NCI-H524 (cell line): ENCODE measurements around the gene CATSPER1.
"Not testable (repeated sequence)": the region's sequence is repeated elsewhere in the genome, so short reads cannot be mapped to it uniquely, and the experiment has no call there.

Source experiments
- DNase-seq, 2 experiments: peaks; one replicate each; lab custom pipeline; 2025; lab: John Stamatoyannopoulos, UW

CATSPER1 gene

DNA sequence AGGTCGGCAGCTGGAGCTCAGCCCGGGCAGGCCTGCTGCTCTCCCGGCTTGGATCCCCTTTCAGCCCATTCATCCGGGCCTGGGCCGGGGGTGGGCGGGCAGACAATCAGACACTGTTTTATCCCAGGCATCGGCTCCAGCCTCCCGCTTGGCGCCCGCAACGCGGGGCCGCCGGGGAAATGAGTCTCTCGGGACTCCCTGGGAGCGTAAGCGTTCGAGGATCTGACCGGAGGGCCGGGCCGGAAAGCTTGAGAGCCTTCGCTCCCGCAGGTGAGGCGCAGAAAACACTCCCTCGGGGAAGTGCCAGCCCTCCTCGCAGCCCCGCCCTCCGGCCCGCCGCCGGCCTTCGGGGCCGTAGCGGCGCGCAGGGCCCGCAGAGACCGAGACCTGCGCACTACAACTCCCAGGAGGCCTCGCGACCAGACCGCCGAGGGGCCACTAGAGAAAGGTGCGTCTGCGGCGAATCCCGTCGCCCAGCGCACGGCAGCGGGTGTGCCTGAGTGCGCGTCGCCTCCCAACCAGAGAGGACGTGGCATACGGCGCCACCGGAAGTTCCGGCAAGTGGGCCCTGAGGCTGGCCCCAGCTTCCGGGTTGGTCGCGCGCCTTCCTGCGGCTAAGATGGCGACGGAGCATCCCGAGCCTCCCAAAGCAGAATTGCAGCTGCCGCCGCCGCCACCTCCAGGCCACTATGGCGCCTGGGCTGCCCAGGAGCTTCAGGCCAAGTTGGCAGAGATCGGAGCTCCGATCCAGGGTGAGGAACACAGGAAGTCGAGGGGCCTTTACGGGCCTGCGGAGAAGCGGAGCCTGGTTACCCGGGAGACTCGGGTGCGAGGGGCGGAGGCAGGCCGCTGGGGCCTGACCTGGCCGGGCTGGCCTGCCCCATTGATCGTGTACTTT is 25.7 kb upstream of the CATSPER1 start, which contains the start of gene SF3B2:
SF3B2 (plus strand) TSS at position 599 of the 898 bp plus-strand sequence; CDS start at position 620, 21 bp downstream.
- DNase-seq = peak; percentile 95 to 97

DNA sequence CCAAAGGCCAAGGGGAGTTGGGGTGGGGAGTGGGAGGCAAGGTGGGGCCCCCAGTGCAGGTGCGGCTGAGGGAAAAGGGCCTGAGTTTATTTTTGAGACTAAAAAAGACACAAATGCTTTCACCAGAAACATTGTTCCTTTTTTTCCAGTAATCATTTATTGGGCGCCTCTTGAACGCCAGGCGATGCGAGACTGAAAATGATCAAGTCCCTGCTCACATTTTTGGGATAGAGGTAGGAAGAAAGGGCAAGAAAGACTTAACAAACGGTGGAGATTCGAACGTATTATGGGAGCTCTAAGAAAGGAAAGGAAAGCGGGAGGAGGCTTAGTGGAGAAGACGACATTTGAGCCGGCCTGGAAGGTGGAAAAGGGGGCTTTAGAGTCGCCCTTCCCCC is 25.1 kb upstream of the CATSPER1 start:
- no peak for DNase-seq

DNA sequence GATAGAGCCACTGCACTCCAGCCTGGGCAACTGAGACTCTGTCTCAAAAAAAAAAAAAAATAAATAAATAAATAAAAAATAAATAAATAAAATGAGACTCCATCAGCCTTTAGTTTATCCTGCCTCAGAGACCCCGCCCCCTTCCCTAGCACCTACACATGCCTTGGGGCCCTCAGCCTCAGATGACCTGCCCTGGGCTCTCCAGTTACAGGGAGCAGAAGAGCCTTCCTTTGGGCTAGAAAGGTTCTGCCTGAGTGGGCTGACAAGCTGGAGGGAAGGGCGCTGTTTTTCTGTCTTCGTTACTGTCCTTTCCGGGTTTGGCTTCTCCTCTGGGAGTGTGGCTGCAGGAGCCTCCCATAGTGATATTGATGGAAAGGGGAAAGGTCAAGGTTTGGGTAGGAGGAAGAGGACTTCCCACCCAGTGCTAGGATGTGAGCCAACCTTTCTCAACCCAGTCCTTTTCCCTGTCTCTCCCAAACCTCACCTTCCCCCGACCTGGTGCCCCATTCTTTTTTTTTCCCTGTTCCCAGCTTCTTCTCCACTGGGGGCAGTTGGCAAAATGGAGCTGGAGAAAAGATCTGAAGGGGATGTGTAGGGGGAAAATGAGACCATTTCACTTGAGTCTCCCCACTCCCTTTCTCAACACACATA is 24.4 kb upstream of the CATSPER1 start:
- peak in 1 of 2 experiments; percentile 9 for DNase-seq

DNA sequence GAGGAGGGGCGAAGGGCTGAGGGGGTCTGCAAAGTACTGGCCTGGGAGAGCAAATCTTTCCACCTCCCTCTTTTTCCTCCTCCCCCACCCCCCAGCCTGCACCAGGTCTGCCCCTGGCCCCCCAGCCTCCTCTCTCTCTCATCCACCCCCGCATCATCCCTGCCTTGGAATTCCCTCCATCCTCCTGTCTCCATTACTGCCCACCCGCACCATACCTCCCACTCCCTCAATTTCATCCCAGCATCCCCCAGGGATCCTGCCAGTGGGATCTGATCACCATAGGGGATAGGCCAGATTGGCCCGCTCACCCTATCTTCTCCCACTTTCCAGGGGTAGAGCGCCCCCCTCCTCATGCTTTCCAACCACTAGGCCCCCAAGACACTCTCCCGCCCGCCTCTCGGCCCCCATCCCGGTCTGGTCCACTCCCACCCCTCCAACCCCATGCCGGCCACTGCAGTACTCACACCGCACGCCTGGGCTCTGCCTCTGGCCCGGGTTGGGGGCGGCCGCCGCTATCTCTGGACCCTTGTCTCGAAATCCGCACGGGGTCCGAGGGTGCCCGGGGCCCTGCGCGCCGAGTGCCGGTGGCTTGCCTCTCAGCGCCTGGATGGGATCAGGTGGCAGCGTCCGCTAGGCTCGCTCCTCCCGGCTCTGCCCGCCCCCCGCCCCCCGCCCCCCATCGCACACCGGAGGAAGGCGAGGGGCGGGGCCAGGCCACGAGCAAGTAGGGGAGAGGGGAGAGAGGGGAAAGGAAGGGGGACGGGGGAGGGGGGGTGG is 22.5 kb upstream of the CATSPER1 start, which contains the start of gene GAL3ST3:
GAL3ST3 (minus strand) TSS at position 615 of the 777 bp plus-strand sequence. CDS start 3,746 bp downstream, outside the sequence.
- peak in 1 of 2 experiments; percentile 59 for DNase-seq

DNA sequence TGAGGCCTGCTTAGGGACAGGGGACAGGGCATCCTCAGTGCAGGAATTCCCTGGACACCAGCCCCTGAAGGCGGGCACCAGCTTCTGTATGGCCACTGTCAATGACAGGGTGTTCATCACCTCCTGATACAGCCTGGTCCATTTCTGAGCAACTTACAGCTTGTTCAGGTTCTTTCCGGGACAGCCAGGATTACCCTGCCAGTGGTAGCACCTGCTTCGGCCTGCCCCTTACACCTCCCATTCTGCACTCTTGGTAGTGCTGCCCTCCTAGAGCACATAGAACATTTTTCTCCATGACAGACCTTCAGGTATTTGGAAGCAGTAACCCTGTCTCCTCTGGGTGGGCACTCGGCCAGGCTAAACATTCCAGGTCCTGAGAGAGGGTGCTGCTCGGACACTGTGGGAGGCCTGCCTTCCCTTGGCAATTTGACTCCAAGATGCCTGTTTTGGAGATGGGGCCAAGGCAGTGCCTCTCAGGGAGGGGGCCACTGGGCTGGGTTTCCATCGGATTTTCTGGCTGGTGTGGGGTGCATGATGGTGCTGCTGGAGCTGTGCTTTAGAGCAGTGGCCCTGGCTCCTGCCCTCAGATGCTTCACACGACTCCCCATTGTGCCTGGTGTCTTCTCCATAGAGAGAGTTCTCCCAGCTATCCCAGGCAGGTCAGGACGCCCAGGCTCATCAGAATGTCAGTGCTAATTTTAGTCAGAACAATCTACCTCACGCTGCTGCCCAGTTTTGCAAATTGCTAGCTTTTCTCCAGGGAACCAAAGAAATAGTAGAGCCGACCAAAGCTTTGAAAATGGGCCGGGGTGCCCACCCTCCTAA is 21.5 kb upstream of the CATSPER1 start:
- no peak for DNase-seq

DNA sequence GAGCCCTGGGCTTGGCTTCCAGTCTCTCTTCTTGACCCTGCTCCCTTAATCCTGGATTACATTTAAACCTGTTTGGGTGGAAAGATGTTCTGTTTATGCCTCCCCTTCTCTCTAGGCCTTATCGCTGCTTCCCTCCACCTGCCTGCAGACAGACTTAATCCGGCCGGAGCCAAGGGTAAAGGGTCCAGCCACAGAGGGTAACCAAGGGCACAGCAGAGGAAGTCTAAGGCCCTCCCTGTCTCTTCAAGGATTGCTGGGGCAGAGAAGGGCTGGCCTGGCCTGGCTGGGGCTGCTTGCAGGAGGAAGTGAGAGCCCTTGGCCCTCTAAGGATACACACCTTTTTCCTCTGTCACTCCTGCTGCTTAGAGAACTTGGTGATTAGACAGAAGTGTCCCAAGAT is 20.6 kb upstream of the CATSPER1 start:
- DNase-seq = no peak

DNA sequence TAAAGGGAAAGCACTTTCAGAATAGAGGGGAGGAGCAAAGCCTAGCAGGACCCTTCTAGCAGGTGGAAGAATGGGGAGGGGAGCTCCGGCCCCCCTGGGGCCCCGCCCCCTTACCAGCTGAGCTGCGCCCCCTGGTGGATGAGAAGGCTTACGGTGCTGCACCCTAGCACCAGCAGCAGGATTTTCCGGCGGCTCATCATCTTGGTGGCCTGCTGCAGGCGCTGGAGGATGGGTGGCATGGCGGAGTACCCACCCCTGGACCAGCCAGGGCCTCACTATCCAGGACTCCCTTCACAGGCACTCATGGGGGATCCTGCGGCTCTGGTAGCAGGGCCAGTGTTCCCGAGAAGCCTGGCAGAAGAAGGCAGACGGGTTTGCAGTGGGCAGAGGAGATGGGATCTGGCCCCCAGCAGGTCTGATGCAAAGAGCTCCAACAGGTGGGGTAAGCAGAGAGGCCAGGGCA is 18.9 kb upstream of the CATSPER1 start:
- DNase-seq = peak in 1 of 2 experiments; percentile 67

DNA sequence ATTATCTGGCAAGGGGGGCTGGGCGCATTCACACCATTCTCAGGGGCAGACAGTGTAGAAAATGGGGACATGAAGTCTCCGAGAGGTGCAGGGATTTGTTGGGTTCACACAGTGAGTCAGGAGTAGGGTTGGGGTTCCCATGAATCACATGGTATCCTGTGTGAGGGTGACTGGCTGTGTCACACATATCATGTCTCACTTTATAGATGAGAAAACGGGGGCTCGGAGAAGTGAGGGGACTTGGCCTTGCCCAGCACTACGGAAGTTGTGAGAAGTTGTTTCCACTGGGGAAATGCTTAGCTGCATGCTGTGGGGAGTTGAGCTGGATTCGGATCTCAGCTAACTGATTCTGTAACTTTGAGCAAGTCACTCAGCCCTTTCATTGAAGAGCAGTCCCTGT is 18.5 kb upstream of the CATSPER1 start:
- no peak for DNase-seq

DNA sequence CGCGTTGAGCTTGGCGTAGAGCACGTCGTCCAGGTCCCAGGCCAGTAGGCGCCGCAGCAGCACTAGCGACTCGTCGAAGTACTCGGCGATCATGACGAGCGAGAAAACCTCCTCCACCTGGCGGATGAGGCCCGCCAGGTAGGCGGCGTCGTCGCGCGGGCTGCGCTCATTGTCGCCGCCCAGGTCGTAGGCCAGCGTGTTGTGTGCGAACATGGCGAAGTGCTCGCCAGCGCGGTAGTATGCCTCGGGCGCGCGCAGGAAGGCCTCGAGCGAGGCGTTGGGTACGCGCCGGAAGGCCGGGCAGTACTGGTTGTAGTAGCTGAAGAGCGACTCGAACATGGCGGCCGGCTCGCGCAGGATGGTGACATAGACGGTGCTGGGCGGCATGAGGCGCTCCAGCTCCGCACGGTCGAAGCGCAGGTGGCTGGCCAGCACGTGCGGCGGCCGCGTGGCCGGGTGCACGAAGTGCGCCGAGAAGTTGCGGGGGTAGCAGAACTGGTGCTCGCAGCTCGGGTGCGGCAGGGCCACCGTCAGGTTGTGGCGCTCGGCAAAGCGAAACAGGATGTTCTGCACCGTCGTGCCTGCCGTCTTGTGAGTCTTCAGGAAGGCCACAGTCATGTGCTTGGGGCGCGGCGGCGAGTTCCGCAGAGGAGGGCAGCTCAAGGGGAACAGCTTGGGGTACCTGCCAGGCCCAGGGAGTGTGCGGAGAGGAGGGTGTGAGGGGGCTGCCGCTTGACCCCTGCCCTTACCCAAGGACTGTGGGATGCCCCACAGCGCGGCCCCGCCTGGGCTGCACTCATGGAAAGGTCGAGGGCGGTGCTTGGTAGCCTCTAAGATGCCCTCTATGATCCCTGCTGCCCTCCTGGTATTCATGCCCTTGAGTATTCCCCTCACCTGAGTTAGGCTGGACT is 17.0 kb upstream of the CATSPER1 start:
- no peak for DNase-seq

DNA sequence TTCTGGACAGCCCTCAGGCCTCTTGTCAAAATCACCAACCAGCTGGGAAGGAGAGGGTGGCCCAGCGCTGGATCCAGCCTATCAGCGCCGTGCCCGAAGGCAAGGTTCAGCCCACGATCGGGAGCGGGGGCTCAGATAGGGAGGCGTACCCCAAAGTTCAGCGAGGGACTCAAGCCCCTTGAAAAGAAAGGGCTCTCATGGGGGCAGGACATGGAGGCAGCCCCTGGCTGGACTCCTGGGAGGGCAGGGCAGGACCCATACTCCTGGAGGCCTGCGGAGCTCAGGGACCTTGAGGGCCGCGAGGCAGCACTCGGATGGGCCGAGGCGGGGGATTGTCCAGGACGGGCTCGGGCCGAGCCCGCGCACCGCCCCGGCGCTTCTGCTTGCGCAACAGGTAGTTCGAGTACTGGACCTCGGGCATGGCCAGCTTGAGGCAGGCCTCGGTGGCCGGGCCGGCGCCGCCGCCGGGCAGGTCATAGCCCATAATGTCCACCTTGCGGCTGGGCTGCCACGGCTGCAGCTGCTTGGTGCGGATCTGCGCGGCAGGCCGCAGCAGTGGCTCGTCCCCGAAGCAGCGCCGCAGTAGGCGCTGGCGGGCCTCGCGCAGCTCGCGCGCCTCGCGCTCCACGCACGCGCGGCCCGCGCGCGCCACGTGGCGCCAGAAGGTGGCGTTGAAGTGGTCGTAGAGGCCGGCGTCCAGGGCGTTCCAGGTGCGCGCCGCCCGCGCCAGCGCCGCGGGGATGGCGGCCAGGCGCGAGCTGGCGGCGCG is 16.1 kb upstream of the CATSPER1 start:
- no peak for DNase-seq

DNA sequence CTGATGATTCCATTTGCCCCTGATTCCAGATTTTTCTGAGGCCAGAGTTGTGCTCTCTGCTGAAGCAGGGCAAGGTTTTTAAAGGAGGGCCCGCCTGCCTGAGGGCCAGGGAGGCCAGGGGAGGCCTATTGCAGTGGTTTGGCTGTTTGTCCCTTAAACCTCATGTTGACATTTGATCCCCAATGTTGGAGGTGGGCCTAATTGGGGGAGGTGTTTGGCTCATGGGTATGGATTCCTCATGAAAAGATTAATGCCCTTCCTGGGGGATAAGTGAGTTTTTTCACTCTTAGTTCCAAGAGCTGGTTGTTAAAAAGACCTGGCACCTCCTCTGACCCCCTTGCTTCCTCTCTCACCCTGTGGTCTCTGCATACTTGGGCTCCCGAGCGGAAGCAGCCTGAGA is 13.5 kb upstream of the CATSPER1 start:
- no peak for DNase-seq

DNA sequence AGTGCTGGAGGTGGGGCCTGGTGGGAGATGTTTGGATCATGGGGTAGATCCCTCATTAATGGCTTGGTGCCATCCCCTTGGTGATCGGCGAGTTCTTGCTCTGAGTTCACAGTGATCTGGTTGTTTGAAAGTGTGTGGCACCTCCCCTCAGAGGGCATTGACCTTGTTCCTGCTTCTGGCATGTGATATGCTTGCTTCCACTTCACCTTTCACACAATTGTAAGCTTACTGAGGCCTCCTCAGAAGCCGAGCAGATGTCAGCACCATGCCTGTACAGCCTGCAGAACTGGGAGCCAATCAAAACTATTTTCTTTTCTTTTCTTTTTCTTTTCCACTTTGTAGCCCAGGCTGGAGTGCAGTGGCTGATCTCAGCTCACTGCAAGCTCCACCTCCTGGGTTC is 11.0 kb upstream of the CATSPER1 start:
- DNase-seq = no peak

DNA sequence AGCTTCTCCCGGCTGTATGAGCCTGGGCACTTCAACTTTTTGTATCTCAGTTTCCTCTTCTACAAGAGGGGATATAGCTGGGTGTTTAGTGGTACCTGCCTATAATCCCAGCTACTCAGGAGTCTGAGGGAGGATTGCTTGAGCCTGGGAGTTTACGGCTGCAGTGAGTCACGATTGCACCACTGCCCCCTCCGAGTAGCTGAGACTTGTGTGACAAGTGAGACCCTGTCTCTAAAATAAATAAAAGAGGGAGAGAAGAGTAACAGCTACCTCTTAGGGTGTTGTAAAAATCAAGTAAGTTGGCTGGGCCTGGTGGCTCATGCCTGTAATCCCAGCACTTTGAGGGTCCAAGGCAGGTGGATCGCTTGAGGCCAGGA is 10.0 kb upstream of the CATSPER1 start:
- no peak for DNase-seq

DNA sequence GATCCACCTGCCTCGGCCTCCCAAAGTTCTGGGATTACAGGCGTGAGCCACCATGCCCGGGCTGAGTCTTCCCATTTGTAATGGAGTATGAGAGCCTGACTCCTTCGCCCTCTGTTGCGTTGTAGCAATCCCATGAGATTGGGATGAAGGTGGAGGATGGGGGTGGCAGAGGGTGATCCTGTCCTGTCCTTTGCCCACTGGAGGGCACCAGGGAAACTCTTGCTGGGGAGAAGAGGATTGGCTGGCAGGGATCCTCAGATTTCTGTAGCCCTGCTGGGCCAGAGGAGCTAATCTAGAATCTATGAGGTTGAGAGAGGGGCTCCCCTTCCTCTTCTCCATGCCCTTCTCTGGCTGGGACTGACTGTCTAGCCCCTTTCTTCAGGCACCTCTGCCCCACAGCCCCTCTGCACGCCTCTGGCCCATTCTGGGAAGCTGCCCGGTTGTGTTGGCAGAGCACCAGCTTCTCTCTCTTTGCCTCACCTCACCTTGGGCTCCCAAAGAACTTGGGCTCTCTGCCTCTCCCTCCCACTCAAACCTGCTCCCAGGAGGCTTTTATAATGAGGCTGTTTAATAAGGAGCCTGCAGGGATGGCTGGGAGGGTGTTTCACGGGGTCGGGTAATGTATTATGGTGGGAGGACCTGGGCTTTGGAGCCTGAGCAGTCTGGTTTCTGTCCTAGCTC is 9.5 kb upstream of the CATSPER1 start:
- DNase-seq = no peak

DNA sequence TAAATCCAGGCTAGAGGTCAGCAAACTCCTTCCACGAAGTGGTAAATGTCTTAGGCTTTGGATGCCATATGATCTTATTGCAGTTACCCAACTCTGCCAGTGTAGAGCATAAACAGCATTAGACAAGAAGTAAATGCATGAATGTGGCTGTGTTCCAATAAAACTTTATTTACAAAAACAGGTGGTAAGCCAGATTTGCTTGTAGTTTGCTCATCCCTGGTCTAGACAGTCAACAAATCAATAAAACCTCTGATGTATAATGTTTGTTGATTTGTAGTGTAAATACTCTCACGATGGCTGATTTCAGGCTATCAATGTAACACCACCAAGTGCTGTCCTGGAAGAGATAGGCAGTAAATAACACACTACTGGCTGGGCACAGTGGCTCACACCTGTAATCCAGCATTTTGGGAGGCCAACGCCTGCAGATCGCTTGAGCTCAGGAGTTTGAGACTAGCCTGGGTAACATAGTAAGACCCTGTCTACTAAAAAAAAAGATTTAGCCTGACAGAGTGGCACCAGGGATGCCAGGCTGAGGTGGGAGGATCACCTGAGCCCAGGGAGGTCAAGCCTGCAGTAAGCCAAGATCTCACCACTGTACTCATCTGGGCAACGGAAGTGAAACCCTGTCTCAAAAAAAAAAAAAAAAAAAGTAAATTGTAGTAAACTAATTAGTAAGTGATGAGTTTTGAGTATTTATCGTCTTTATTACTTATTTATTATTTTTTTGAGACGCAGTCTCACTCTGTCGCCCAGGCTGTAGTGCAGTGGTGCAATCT is 6.9 kb upstream of the CATSPER1 start:
- DNase-seq = no peak

DNA sequence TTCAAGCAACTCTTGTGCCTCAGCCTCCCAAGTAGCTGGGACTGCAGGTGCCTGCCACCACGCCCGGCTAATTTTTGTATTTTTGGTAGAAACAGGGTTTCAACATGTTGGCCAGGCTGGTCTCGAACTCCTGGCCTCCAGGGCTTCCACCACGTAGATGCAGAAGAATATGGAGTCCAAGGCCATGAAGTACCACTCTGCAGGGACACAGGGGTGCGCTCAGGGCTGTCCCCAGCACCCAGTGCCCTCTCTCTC is 3.2 kb downstream of the CATSPER1 start:
- DNase-seq = not testable (repeated sequence)

DNA sequence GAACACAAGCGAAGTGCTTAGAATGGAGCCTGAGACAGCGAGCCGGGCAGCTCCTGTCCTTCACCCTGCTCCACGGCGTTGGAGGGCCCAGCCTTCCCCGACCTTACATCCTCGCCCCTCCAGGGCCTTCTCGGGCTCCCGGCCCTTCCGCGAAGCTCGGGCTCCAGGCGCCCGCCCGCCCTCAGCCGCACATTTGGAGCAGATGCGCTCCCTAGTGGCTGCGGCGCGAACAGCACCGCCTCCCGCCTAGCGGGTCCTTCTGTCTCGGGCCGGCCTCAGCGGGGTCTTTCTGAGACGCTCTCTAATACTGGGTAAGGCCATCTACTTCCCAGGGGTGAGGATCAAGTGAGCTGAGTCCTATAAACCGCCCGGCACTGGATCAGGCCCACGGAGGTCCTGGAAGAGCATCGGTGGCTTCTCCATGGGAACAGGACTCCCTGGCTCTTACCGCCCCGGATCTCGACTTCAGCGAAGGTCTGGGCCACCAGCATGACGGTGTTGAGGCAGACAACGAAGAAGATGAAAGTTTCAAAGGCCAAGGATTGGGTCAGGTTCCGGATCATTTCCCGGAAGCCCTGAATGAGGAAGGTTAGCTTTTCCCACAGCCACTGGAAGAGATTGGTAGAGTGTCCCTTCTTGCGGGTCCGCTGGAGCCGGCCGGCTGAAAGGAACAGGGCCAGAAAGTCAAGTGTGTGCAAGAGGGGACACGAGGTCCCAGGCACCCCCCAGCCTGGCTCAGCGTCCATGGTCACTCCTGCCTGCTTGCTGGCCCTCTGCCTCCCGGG is 3.7 kb downstream of the CATSPER1 start:
- DNase-seq = peak; percentile 24 to 46
